ENCODE results near the gene GRIN2A. TPM values are rescaled to one million over a fixed set of nuclear protein-coding genes. Genes with fewer than 3 reads are reported as not detected.
A peak's percentile ranks its signal among the peaks of the same experiment; 100 is the strongest.

Gene GRIN2A
- total and polyA plus RNA-seq, 2 of the 13 experiments (the other 11 are each of a cell fraction or from before 2014, with no cell fraction given): not detected

- POLR2A ChIA-PET: no interaction called here
- FAIRE-seq (no peak), DNase-seq (ENCODE audit: low spot score) (no peak), ATAC-seq (no peak)
- TF ChIP-seq MAFK (conservative IDR thresholded peaks at IDR 0.05 in 1 of 2, IDR thresholded peaks at IDR 0.05 in 1 of 2; ENCODE audit: low read length in 2 of 2) (0 out of 4 replicates have a peak, but pooled peaks of 1 of the 2 experiments have one; percentile 21), ZSCAN29 (CRISPR knock-in tag; conservative IDR thresholded peaks at IDR 0.05) (no peak)
- H3K9ac ChIP-seq (ENCODE audit: insufficient read depth, low read depth, low read length): no peak overlapping the region
- no peak overlapping the region for H3K4me3 ChIP-seq (replicated peaks in 1 of 3; ENCODE audit: insufficient read depth in 1 of 3, low read depth in 2 of 3, low read length in 3 of 3)
- BruUV-seq (replicated peaks): no TSS peak
- no peak overlapping the region for H3K27ac ChIP-seq (ENCODE audit: extremely low read length, insufficient read depth, low read length)
- H3K79me2 ChIP-seq (ENCODE audit: insufficient read depth, low read length): no peaks in the 10 kb centered on the region
- H3K36me3 ChIP-seq (replicated peaks in 1 of 2; ENCODE audit: control insufficient read depth in 1 of 2, insufficient read depth in 2 of 2, low read length in 2 of 2): no peaks in the 10 kb centered on the region
- H4K20me1 ChIP-seq (ENCODE audit: insufficient read depth, low read length): no peaks in the 10 kb centered on the region
- WGBS (ENCODE audit: low lambda C conversion rate): 32% methylated on average over 3 of the region's 3 CpGs
- intact Hi-C loops (cut with micrococcal nuclease; ENCODE audit: unreplicated experiment) (no loop called here), in situ Hi-C loops (cut with HindIII; ENCODE audit: extremely low pct_ligation_motif_present, low pct_unique_long_range_greater_than_20kb) (no loop called here)
- no peak overlapping the region for H2AFZ ChIP-seq (ENCODE audit: low read length)
- H3K4me2 ChIP-seq (ENCODE audit: low read depth, low read length): no peak overlapping the region
- H3K27me3 ChIP-seq (ENCODE audit: control insufficient read depth in 1 of 2, insufficient read depth in 2 of 2, low read length in 2 of 2): peaks cover 0 to 7% of the 10 kb centered on the region in 2 experiments; a peak in 1 of 5 replicates
- no peaks in the 10 kb centered on the region for H3K9me3 ChIP-seq (ENCODE audit: low read length)
- H3K4me1 ChIP-seq (ENCODE audit: insufficient read depth, low read length): no peaks in the 10 kb centered on the region
- CTCF ChIA-PET (ENCODE audit: low intra/inter-chr PET ratio, low total read pairs): no interaction called here
These were observed 317.8 kb downstream of the GRIN2A start for GRCh38 chr16:9864461-9864860.

GRCh38 chr16:9862327-9862726, 319.9 kb downstream of the GRIN2A start:
- no TSS peak for BruUV-seq (replicated peaks)
- Histone ChIP-seq H3K9ac (ENCODE audit: insufficient read depth, low read depth, low read length) (no peak overlapping the region), H3K4me1 (ENCODE audit: insufficient read depth, low read length) (no peaks in the 10 kb centered on the region), H3K36me3 (replicated peaks in 1 of 2; ENCODE audit: control insufficient read depth in 1 of 2, insufficient read depth in 2 of 2, low read length in 2 of 2) (no peaks in the 10 kb centered on the region), H3K4me2 (ENCODE audit: low read depth, low read length) (no peak overlapping the region), H3K4me3 (replicated peaks in 1 of 3; ENCODE audit: insufficient read depth in 1 of 3, low read depth in 2 of 3, low read length in 3 of 3) (no peak overlapping the region), H3K27ac (ENCODE audit: extremely low read length, insufficient read depth, low read length) (no peak overlapping the region), H3K27me3 (ENCODE audit: control insufficient read depth in 1 of 2, insufficient read depth in 2 of 2, low read length in 2 of 2) (peaks cover 0 to 7% of the 10 kb centered on the region in 2 experiments; a peak in 1 of 5 replicates), H3K9me3 (ENCODE audit: low read length) (no peaks in the 10 kb centered on the region), H4K20me1 (ENCODE audit: insufficient read depth, low read length) (no peaks in the 10 kb centered on the region), H2AFZ (ENCODE audit: low read length) (no peak overlapping the region), H3K79me2 (ENCODE audit: insufficient read depth, low read length) (no peaks in the 10 kb centered on the region)
- ChIA-PET POLR2A (no interaction called here), CTCF (ENCODE audit: low intra/inter-chr PET ratio, low total read pairs) (no interaction called here)
- in situ Hi-C loops (cut with HindIII; ENCODE audit: extremely low pct_ligation_motif_present, low pct_unique_long_range_greater_than_20kb) (no loop called here), intact Hi-C loops (cut with micrococcal nuclease; ENCODE audit: unreplicated experiment) (no loop called here)
- DNase-seq (ENCODE audit: low spot score) (no peak), ATAC-seq (no peak), FAIRE-seq (no peak)
- 1% methylated on average over 4 of the region's 4 CpGs for WGBS (ENCODE audit: low lambda C conversion rate)
- no peak for TF ChIP-seq TEF (CRISPR knock-in tag; IDR thresholded peaks at IDR 0.05)
- TF ChIP-seq MBNL3 (CRISPR knock-in tag; conservative IDR thresholded peaks at IDR 0.05): no peak
- TF ChIP-seq ZBTB44 (CRISPR knock-in tag; IDR thresholded peaks at IDR 0.05): no peak
- no peak for TF ChIP-seq ZNF292 (CRISPR knock-in tag; IDR thresholded peaks at IDR 0.05; ENCODE audit: borderline replicate concordance, low read depth)
- no peak for TF ChIP-seq GPN1 (CRISPR knock-in tag; IDR thresholded peaks at IDR 0.05; ENCODE audit: borderline replicate concordance)
- no peak for TF ChIP-seq AGO2 (optimal IDR thresholded peaks at IDR 0.05; ENCODE audit: low read depth, low read length)
- TF ChIP-seq KDM5B (CRISPR knock-in tag; IDR thresholded peaks at IDR 0.05; ENCODE audit: borderline replicate concordance): no peak
- TF ChIP-seq SALL2 (CRISPR knock-in tag; IDR thresholded peaks at IDR 0.05): no peak
- no peak for TF ChIP-seq ZNF205 (CRISPR knock-in tag; IDR thresholded peaks at IDR 0.05)
- no peak for TF ChIP-seq THAP11 (CRISPR knock-in tag; IDR thresholded peaks at IDR 0.05)
- TF ChIP-seq HNF4G (IDR thresholded peaks at IDR 0.05; ENCODE audit: borderline replicate concordance, low read depth, low read length): no peak
- no peak for TF ChIP-seq HNF4G (CRISPR knock-in tag; IDR thresholded peaks at IDR 0.05; ENCODE audit: borderline replicate concordance, low read depth)

Measured in HepG2 (cell line).